Natural killer cell (primary cell): Measurements from ENCODE around the gene MOSPD3. TPM values are rescaled to one million over a fixed set of nuclear protein-coding genes. Genes with fewer than 3 reads are reported as not detected.

Experiments
- ATAC-seq, 3 donors: fragments of 150-1000 bp in 2 of 3; fragments of 200-7000 bp in 1 of 3; cut with Tn5 transposase; 1 replicate in 1 of 3; 2 replicates in 2 of 3; pipeline ENCODE4 v1.10.0; 2021; ENCODE audit warnings: mild to moderate bottlenecking in 2 of 3, moderate library complexity in 2 of 3
- DNase-seq, 2 donors: peaks; one replicate each; pipeline versions ENCODE4 v3.0.0 to v3.0.0-alpha.2; 2013 to 2021; ENCODE audit warnings: mixed read lengths in 1 of 2
- H3K27ac ChIP-seq: one replicate; pipeline ENCODE4 v1.5.1; 2013; ENCODE audit warnings: mild to moderate bottlenecking, low read length
- H3K27me3 ChIP-seq: one replicate; pipeline ENCODE4 v1.6.1; 2013; ENCODE audit warnings: low read length; ENCODE audit not compliant: control insufficient read depth, insufficient read depth
- H3K36me3 ChIP-seq: one replicate; pipeline ENCODE4 v1.6.1; 2013; ENCODE audit warnings: low read length; ENCODE audit not compliant: control insufficient read depth, insufficient read depth
- H3K4me1 ChIP-seq: one replicate; pipeline ENCODE4 v1.6.1; 2013; ENCODE audit warnings: low read length; ENCODE audit not compliant: control insufficient read depth, insufficient read depth
- H3K4me3 ChIP-seq: one replicate; pipeline ENCODE4 v1.5.1; 2013; ENCODE audit warnings: low read length
- H3K9me3 ChIP-seq: one replicate; pipeline ENCODE4 v1.6.1; 2013; ENCODE audit warnings: low read length; ENCODE audit not compliant: control insufficient read depth, insufficient read depth
- H3K27ac Mint-ChIP-seq, 2 donors: one replicate each; pipeline ENCODE4 v1.8.0; 2022; ENCODE audit warnings: mild to moderate bottlenecking in 2 of 2, mixed read lengths in 2 of 2, moderate library complexity in 1 of 2
- H3K27me3 Mint-ChIP-seq, 2 donors: one replicate each; pipeline ENCODE4 v1.8.0; 2022; ENCODE audit warnings: low read depth in 2 of 2, mixed read lengths in 2 of 2
- H3K36me3 Mint-ChIP-seq: one replicate; pipeline ENCODE4 v1.8.0; 2022; ENCODE audit warnings: mixed read lengths
- H3K4me1 Mint-ChIP-seq, 2 donors: one replicate each; pipeline ENCODE4 v1.8.0; 2022; ENCODE audit warnings: mixed read lengths in 2 of 2
- H3K4me3 Mint-ChIP-seq: one replicate; pipeline ENCODE4 v1.8.0; 2022; ENCODE audit warnings: mild to moderate bottlenecking, moderate library complexity, mixed read lengths
- H3K9me3 Mint-ChIP-seq, 2 donors: one replicate each; pipeline ENCODE4 v1.8.0; 2022; ENCODE audit warnings: mixed read lengths in 2 of 2
- CTCF ChIP-seq: fragments of 200-600 bp; IDR thresholded peaks from one replicate; pipeline ENCODE4 v1.8.0; 2022; ENCODE audit warnings: antibody characterized with exemption
- whole genome bisulfite sequencing: methylation state at CpG from one replicate; pipeline ENCODE4 v1.1.7; 2013; ENCODE audit warnings: missing lambda C conversion rate; ENCODE audit not compliant: insufficient coverage; 5-methylcytosine and 5-hydroxymethylcytosine counted together
- intact Hi-C: fragments of 100-400 bp; cut with micrococcal nuclease; formaldehyde crosslinking; loops from one replicate; pipeline ENCODE4 v1.14.2; 2022
- total RNA-seq, 4 donors: library from RNA; stranded (reverse); fragments of 120-200 nt in 1 of 4; gene quantifications; one replicate each; pipeline versions ENCODE4 v1.2.3 to v1.2.4, GENCODE V29; 2013 to 2022

MOSPD3 gene
- total RNA-seq, 3 donors from 2014 or later (not counting 1 experiment from before 2014, with no cell fraction given) = 14.5 to 15.9 (median 15.5) TPM

GRCh38 chr7:100572949-100573675 is 39.2 kb upstream of the MOSPD3 start:
- Histone ChIP-seq H3K9me3 (no peaks in the 10 kb centered on the region), H3K27me3 (no peaks in the 10 kb centered on the region), H3K4me3 (no peak overlapping the region), H3K36me3 (peaks cover 47% of the 10 kb centered on the region), H3K4me1 (peaks cover 32% of the 10 kb centered on the region), H3K27ac (no peak overlapping the region)
- Mint-ChIP-seq H3K27ac (no peak overlapping the region), H3K4me1 (peaks cover 10 to 36% of the 10 kb centered on the region in 2 donors), H3K9me3 (no peaks in the 10 kb centered on the region), H3K27me3 (no peaks in the 10 kb centered on the region), H3K36me3 (no peaks in the 10 kb centered on the region), H3K4me3 (no peak overlapping the region)
- ATAC-seq = no peak
- intact Hi-C loops = no loop called here
- DNase-seq = no peak
- 96% methylated on average over 30 of the region's 30 CpGs for WGBS
- TF ChIP-seq CTCF = no peak

- Mint-ChIP-seq H3K4me1 (peaks cover 7 to 30% of the 10 kb centered on the region in 2 donors), H3K36me3 (no peaks in the 10 kb centered on the region), H3K27ac (peak within 1 kb of the TSS in 1 of 2 donors; percentile 14), H3K27me3 (no peaks in the 10 kb centered on the region), H3K4me3 (no peak within 1 kb of the TSS), H3K9me3 (no peaks in the 10 kb centered on the region)
- Histone ChIP-seq H3K9me3 (no peaks in the 10 kb centered on the region), H3K4me1 (peaks cover 24% of the 10 kb centered on the region), H3K36me3 (peaks cover 54% of the 10 kb centered on the region), H3K27ac (no peak within 1 kb of the TSS), H3K4me3 (no peak within 1 kb of the TSS), H3K27me3 (no peaks in the 10 kb centered on the region)
- no peak for TF ChIP-seq CTCF
- no peak for ATAC-seq
- DNase-seq = no peak
- WGBS = 96% methylated on average over 70 of the region's 70 CpGs
- intact Hi-C loops = no loop called here
Measured at GRCh38 chr7:100573691-100574361, 38.5 kb upstream of the MOSPD3 start, which contains the start of gene SAP25. SAP25 (minus strand) TSS chr7:100573900; CDS start chr7:100573742, 158 bp downstream.

- peaks cover 58% of the 10 kb centered on the region for H3K36me3 ChIP-seq
- H3K4me1 ChIP-seq = peaks cover 17% of the 10 kb centered on the region
- no peaks in the 10 kb centered on the region for H3K9me3 ChIP-seq
- H3K4me1 Mint-ChIP-seq = peaks cover 0 to 23% of the 10 kb centered on the region in 2 donors
- no peaks in the 10 kb centered on the region for H3K27me3 ChIP-seq
- H3K27ac Mint-ChIP-seq = peak overlapping the region in 1 of 2 donors; percentile 14
- WGBS = 96% methylated on average over 36 of the region's 44 CpGs
- intact Hi-C loops = no loop called here
- no peaks in the 10 kb centered on the region for H3K27me3 Mint-ChIP-seq
- H3K36me3 Mint-ChIP-seq = no peaks in the 10 kb centered on the region
- DNase-seq (no peak), ATAC-seq (no peak)
- no peak for TF ChIP-seq CTCF
- no peak overlapping the region for H3K4me3 ChIP-seq
- H3K9me3 Mint-ChIP-seq = no peaks in the 10 kb centered on the region
- no peak overlapping the region for H3K27ac ChIP-seq
- H3K4me3 Mint-ChIP-seq = no peak overlapping the region
Measured at GRCh38 chr7:100574362-100575205, 37.8 kb upstream of the MOSPD3 start.
